Skeletal muscle satellite cell (primary cell): ENCODE results near the gene CCR7.

Source experiments
- H3K27me3 ChIP-seq: 2 replicates; pipeline ENCODE4 v1.7.0; 2013; ENCODE audit warnings: low read length; ENCODE audit not compliant: control insufficient read depth, insufficient read depth
- H3K36me3 ChIP-seq: 2 replicates; pipeline ENCODE4 v1.7.0; 2013; ENCODE audit warnings: mild to moderate bottlenecking, control low read depth, low read length; ENCODE audit not compliant: insufficient read depth
- H3K4me1 ChIP-seq: 2 replicates; pipeline ENCODE4 v1.7.0; 2013; ENCODE audit warnings: low read length; ENCODE audit not compliant: control insufficient read depth, insufficient read depth
- H3K4me2 ChIP-seq: 2 replicates; pipeline ENCODE4 v1.7.0; 2013; ENCODE audit warnings: mild to moderate bottlenecking, low read length
- H3K4me3 ChIP-seq: 2 replicates; pipeline ENCODE4 v1.7.0; 2013; ENCODE audit warnings: low read length
- H3K9ac ChIP-seq: 2 replicates; pipeline ENCODE4 v1.7.0; 2013; ENCODE audit warnings: mild to moderate bottlenecking, low read depth, low read length, moderate library complexity
- H3K9me3 ChIP-seq: replicated peaks from 2 replicates; pipeline ENCODE4 v1.7.0; 2013; ENCODE audit warnings: mild to moderate bottlenecking, control low read depth, low read length

The CCR7 gene

GRCh38 chr17:40604327-40605080, 39.2 kb upstream of the CCR7 start:
- H3K4me1 ChIP-seq = no peaks in the 10 kb centered on the region
- no peaks in the 10 kb centered on the region for H3K36me3 ChIP-seq
- H3K4me3 ChIP-seq = no peak overlapping the region

GRCh38 chr17:40602445-40603443, 37.5 kb upstream of the CCR7 start:
- Histone ChIP-seq H3K4me3 (no peak overlapping the region), H3K9me3 (no peaks in the 10 kb centered on the region), H3K4me2 (no peak overlapping the region), H3K4me1 (peaks cover 2% of the 10 kb centered on the region), H3K36me3 (no peaks in the 10 kb centered on the region), H3K9ac (no peak overlapping the region), H3K27me3 (peaks cover 46% of the 10 kb centered on the region)

More at GRCh38 chr17:40604327-40605080, 39.2 kb upstream of the CCR7 start:
- H3K9ac ChIP-seq = no peak overlapping the region
- H3K27me3 ChIP-seq = peaks cover 50% of the 10 kb centered on the region
- H3K9me3 ChIP-seq = no peaks in the 10 kb centered on the region
- no peak overlapping the region for H3K4me2 ChIP-seq

GRCh38 chr17:40600486-40601046, 35.3 kb upstream of the CCR7 start:
- Histone ChIP-seq H3K9ac (no peak overlapping the region), H3K4me3 (no peak overlapping the region), H3K27me3 (peaks cover 26% of the 10 kb centered on the region), H3K4me1 (peaks cover 2% of the 10 kb centered on the region), H3K9me3 (no peaks in the 10 kb centered on the region), H3K4me2 (no peak overlapping the region), H3K36me3 (no peaks in the 10 kb centered on the region)

DNA sequence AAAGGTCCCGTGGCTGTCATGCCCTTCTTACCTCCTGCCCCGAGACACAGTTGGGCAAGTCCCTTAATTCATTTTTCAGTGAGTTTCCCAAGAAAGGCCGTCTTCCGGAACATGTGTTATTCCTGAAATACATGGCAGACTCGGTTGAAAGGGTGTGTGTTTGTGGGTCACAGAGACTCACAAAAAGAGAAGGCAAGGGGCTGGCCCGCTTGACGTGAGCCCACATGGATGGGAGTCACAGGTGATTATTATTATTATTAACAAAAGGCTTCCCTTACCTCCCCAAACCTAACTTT, 34.1 kb upstream of the CCR7 start:
- no peak overlapping the region for H3K4me3 ChIP-seq
- H3K9me3 ChIP-seq = no peaks in the 10 kb centered on the region
- no peak overlapping the region for H3K9ac ChIP-seq
- peaks cover 2% of the 10 kb centered on the region for H3K4me1 ChIP-seq
- no peak overlapping the region for H3K4me2 ChIP-seq
- H3K36me3 ChIP-seq = no peaks in the 10 kb centered on the region
- H3K27me3 ChIP-seq = peaks cover 18% of the 10 kb centered on the region

GRCh38 chr17:40598619-40599467, 33.6 kb upstream of the CCR7 start:
- Histone ChIP-seq H3K9me3 (no peaks in the 10 kb centered on the region), H3K9ac (no peak overlapping the region), H3K27me3 (peaks cover 14% of the 10 kb centered on the region), H3K36me3 (no peaks in the 10 kb centered on the region), H3K4me1 (peaks cover 2% of the 10 kb centered on the region), H3K4me2 (peak overlapping the region; percentile 32), H3K4me3 (no peak overlapping the region)

DNA sequence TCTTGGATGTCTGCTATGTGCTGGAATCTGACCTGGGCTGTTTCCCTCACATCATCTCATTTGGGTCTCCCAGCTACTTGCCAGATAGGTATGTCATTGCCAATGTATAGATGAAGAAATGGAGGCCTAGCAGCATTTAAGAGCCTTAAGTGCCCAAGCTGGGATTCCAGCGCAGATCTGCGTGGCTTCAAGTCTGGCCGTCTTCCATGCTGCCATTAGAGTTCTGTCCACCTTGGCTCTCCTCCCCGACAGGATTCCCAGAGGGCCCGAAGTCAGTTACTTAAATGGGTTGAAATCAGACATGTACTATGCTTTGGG, 33.0 kb upstream of the CCR7 start:
- H3K4me1 ChIP-seq = peaks cover 2% of the 10 kb centered on the region
- H3K9me3 ChIP-seq = no peaks in the 10 kb centered on the region
- peaks cover 19% of the 10 kb centered on the region for H3K27me3 ChIP-seq
- H3K4me2 ChIP-seq = no peak overlapping the region
- no peaks in the 10 kb centered on the region for H3K36me3 ChIP-seq
- no peak overlapping the region for H3K4me3 ChIP-seq
- no peak overlapping the region for H3K9ac ChIP-seq

GRCh38 chr17:40597556-40598300, 32.5 kb upstream of the CCR7 start:
- no peak overlapping the region for H3K4me3 ChIP-seq
- H3K4me1 ChIP-seq = peaks cover 2% of the 10 kb centered on the region

DNA sequence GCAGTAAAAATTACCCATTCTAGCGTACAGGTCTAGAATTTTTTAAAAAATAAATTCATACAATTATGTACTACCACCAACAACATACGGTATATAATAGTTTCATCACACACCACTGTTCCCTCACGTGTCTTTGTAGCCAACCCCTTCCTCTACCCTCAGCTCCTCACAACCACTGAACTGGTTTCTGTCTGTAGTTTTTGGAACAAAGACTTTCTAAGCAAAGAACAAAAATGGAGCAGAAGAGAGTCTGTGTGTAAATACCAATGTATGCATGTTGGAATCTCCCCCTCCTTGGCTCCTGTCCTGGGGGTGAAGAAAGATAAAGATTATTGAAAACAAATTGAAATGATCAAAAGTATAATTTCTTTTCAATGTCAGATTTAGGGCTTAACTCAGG, 31.9 kb upstream of the CCR7 start:
- Histone ChIP-seq H3K27me3 (peaks cover 24% of the 10 kb centered on the region), H3K4me2 (no peak overlapping the region), H3K4me1 (peaks cover 2% of the 10 kb centered on the region), H3K9ac (no peak overlapping the region), H3K9me3 (no peaks in the 10 kb centered on the region), H3K36me3 (no peaks in the 10 kb centered on the region), H3K4me3 (no peak overlapping the region)

More at GRCh38 chr17:40597556-40598300, 32.5 kb upstream of the CCR7 start:
- no peak overlapping the region for H3K9ac ChIP-seq
- peaks cover 22% of the 10 kb centered on the region for H3K27me3 ChIP-seq
- no peaks in the 10 kb centered on the region for H3K36me3 ChIP-seq
- no peak overlapping the region for H3K4me2 ChIP-seq
- H3K9me3 ChIP-seq = no peaks in the 10 kb centered on the region

- Histone ChIP-seq H3K27me3 (peaks cover 21% of the 10 kb centered on the region), H3K4me2 (no peak overlapping the region), H3K4me1 (peaks cover 2% of the 10 kb centered on the region), H3K4me3 (no peak overlapping the region), H3K36me3 (no peaks in the 10 kb centered on the region), H3K9me3 (no peaks in the 10 kb centered on the region), H3K9ac (no peak overlapping the region)
Measured at GRCh38 chr17:40596261-40596919, 31.1 kb upstream of the CCR7 start.

DNA sequence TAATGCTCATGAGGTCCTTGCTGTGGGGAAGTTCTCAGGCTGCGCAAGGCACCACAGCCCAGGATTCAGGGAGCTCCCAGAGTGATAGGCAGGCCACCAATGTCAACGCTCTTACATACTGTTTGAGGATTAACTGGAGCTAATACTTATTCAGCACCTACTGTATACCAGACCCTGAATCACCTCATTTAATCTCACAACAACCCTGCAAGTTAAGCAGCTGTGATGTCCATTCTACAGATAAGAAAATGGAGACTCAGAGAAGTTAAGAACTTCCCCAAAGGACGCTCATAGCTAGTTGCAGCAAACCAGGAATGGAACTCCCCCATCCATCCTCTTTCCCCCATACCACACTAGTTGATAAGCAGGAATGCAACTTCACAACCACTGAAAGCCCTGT, 25.5 kb upstream of the CCR7 start:
- no peaks in the 10 kb centered on the region for H3K9me3 ChIP-seq
- no peak overlapping the region for H3K4me2 ChIP-seq
- H3K27me3 ChIP-seq = peaks cover 57% of the 10 kb centered on the region
- no peaks in the 10 kb centered on the region for H3K36me3 ChIP-seq
- no peak overlapping the region for H3K4me3 ChIP-seq
- no peaks in the 10 kb centered on the region for H3K4me1 ChIP-seq
- no peak overlapping the region for H3K9ac ChIP-seq
